GM21526 (cell line): Measurements from ENCODE around the gene CYP46A1.

Experiments
- ATAC-seq: cut with Tn5 transposase; IDR thresholded peaks from one replicate; pipeline ENCODE4 v1.9.1; 2021; ENCODE audit warnings: moderate library complexity; ENCODE audit not compliant: unreplicated experiment, low FRiP score

The CYP46A1 gene

GRCh38 chr14:99686557-99687283, 2.6 kb downstream of the CYP46A1 start:
- no peak for ATAC-seq

- ATAC-seq: no peak
Observed at GRCh38 chr14:99687284-99688209, 3.4 kb downstream of the CYP46A1 start.

GRCh38 chr14:99688210-99688581, 4.1 kb downstream of the CYP46A1 start:
- ATAC-seq: no peak

GRCh38 chr14:99688629-99689028, 4.5 kb downstream of the CYP46A1 start:
- ATAC-seq: no peak

GRCh38 chr14:99689266-99690236, 5.5 kb downstream of the CYP46A1 start:
- ATAC-seq: no peak

GRCh38 chr14:99690636-99691035, 6.5 kb downstream of the CYP46A1 start:
- no peak for ATAC-seq

- no peak for ATAC-seq
Observed at GRCh38 chr14:99691111-99691885, 7.2 kb downstream of the CYP46A1 start.

GRCh38 chr14:99693918-99694317, 9.8 kb downstream of the CYP46A1 start:
- no peak for ATAC-seq

- no peak for ATAC-seq
Observed at GRCh38 chr14:99696929-99697328, 12.8 kb downstream of the CYP46A1 start.

- no peak for ATAC-seq
Observed at GRCh38 chr14:99698236-99698635, 14.1 kb downstream of the CYP46A1 start.

- ATAC-seq: no peak
Observed at GRCh38 chr14:99698642-99699041, 14.5 kb downstream of the CYP46A1 start.

GRCh38 chr14:99699085-99699760, 15.1 kb downstream of the CYP46A1 start:
- no peak for ATAC-seq

- no peak for ATAC-seq
Observed at GRCh38 chr14:99699861-99700260, 15.8 kb downstream of the CYP46A1 start.

GRCh38 chr14:99700379-99700778, 16.3 kb downstream of the CYP46A1 start:
- no peak for ATAC-seq

GRCh38 chr14:99701260-99701659, 17.2 kb downstream of the CYP46A1 start:
- no peak for ATAC-seq

- no peak for ATAC-seq
Observed at GRCh38 chr14:99702115-99702514, 18.0 kb downstream of the CYP46A1 start.

- no peak for ATAC-seq
Observed at GRCh38 chr14:99703381-99703780, 19.3 kb downstream of the CYP46A1 start.

- no peak for ATAC-seq
Observed at GRCh38 chr14:99704037-99704436, 19.9 kb downstream of the CYP46A1 start.
